ENCODE results near the gene CLCN6.
A peak's percentile ranks its signal among the peaks of the same experiment; 100 is the strongest.
"Not testable (repeated sequence)": the region's sequence is repeated elsewhere in the genome, so short reads cannot be mapped to it uniquely, and the experiment has no call there.

CLCN6 gene

DNA sequence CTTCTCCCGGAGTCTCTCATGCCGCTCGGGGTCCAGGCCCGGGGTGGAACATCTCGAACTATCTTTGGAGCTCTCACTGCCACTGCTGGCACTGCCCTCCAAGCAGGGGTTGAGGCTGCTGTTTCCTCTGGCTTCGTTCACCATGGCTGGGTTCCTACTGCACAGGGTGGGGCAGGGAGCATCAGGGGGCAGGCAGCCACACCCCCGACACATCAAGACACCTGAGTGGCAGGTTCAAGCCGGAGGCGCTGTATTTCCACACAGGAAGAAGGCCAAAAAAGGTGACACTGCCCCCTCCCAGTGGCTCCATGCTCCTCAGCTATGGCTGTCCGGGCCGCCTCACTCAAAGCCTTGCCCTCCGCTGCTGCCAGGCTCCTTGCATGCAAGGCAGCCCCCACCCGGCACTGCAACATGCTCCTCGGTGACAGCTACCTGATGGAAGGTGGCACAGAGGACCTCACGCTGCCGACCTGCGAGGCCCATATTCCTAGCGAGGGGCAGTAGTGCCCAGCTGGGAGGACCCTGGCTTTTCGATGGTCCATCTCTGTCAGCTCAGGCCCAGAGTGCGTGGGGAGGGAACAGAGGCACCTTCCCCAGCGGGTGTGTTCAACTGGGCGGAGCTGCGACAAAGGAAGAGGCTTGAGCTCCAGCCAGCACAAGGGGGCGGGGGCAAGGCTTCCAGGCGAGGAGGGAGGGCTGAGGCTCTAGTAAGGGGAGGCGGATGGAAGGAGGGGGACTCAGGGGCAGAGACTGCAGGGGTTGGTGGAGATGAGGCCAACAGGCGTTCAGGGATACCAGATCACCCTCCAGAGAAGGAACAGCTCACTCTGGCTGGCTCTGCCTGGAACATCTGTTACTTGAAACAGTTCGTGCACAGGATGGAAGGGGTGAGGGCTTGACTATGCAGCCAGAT lies 2.8 kb upstream of the CLCN6 start:
- TF ChIP-seq, protein P1, sequence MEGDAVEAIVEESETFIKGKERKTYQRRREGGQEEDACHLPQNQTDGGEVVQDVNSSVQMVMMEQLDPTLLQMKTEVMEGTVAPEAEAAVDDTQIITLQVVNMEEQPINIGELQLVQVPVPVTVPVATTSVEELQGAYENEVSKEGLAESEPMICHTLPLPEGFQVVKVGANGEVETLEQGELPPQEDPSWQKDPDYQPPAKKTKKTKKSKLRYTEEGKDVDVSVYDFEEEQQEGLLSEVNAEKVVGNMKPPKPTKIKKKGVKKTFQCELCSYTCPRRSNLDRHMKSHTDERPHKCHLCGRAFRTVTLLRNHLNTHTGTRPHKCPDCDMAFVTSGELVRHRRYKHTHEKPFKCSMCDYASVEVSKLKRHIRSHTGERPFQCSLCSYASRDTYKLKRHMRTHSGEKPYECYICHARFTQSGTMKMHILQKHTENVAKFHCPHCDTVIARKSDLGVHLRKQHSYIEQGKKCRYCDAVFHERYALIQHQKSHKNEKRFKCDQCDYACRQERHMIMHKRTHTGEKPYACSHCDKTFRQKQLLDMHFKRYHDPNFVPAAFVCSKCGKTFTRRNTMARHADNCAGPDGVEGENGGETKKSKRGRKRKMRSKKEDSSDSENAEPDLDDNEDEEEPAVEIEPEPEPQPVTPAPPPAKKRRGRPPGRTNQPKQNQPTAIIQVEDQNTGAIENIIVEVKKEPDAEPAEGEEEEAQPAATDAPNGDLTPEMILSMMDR (IDR thresholded peaks at IDR 0.05; ENCODE audit: insufficient read depth, low read length, missing control alignments), result no peak
- DNase-seq (ENCODE audit: low read depth, low spot score), result peak; percentile 83
- ChIA-PET CTCF (interaction anchor here (1.0 to 3.1 kb wide), 3 partner anchors 18 to 139 kb away, joined by 3 to 18 read pairs (median 4); partner anchors contain the start of gene FBXO6), POLR2A (interaction anchor here (0.7 to 2.1 kb wide), 5 partner anchors 9 to 110 kb away, joined by 3 to 17 read pairs (median 3); no protein-coding TSS in a partner anchor)
- peak overlapping the region; percentile 72 for H3K4me3 ChIP-seq (ENCODE audit: low read depth, low read length)

DNA sequence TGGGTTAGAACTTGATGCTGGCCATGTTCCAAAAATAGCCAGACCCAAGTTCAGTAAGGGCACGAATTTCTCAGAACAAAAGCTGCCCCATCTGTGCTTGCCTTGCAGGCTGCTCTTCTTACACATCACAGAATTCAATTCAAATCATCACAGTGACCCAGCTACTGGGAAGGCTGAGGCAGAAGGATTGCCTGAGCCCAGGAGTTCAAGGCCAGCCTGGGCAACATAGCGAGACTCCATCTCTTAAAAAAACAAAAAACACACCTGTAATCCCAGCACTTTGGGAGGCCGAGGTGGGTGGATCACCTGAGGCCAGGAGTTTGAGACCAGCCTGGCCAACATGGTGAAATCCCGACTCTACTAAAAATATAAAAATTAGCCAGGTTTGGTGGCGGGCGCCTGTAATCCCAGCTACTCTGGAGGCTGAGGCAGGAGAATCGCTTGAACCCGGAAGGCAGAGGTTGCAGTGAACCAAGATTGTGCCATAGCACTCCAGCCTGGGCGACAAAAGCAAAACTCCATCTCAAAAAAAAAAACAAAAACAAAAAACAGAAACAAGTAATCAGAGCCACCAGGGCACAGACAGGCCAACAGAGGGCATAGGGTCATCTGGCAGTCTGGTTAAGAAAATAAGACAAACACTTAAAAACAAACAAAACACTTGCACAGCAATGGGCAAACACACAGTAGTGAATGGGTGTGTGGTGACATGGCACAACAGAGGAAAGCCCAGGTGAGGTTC lies 1.9 kb upstream of the CLCN6 start:
- ChIA-PET POLR2A (interaction anchor here (0.5 to 2.1 kb wide), 4 partner anchors 10 to 1296 kb away, joined by 3 to 17 read pairs (median 6); no protein-coding TSS in a partner anchor), CTCF (interaction anchor here (1.0 to 3.1 kb wide), 3 partner anchors 19 to 139 kb away, joined by 3 to 18 read pairs (median 4); partner anchors contain the start of gene FBXO6)
- peak overlapping the region; percentile 72 for H3K4me3 ChIP-seq (ENCODE audit: low read depth, low read length)
- DNase-seq (ENCODE audit: low read depth, low spot score), result not testable (repeated sequence)

DNA sequence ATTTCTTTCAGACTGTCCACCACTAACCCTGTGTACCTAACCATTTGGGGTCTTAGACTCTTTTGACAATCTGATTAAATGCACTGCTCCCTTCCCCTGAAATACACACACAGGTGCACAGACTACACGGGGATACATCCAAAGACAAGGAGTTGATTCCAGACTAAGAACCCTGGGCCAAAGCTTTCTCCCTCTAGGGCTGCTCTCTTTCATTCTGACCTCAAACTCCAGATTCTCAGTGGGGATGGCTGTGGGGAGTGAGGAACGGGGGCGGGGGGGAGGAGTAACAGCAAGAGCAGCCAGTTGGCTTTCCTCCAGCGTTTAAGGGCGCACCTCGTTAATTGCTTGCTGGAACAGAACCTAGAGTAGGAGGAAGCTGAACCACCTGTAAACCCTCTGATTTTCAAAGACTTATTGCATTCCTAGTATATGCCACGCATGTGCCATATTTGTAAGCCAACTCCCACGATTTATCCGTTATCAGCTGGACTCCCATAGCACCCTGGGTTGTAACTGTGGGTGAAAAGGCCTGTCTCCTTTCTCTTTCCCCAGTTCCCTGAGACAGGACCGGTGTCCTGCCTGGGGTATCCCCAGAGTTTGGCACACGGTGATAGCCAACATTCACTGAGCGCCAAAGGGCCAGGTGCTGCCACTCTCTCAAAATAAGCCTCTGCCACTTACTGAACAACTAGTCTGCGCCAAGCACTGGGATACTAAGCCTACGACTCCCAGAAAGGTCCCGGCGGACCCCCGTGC lies 1.1 kb upstream of the CLCN6 start:
- H3K4me3 ChIP-seq (ENCODE audit: low read depth, low read length), result peak overlapping the region; percentile 76
- ChIA-PET CTCF (interaction anchor here (1.0 to 1.8 kb wide), 2 partner anchors 89 to 140 kb away, joined by 3 to 4 read pairs; partner anchors contain the start of gene FBXO6), POLR2A (interaction anchor here (0.5 kb wide), 1 partner anchor 1297 kb away, joined by 3 read pairs; no protein-coding TSS in a partner anchor)
- TF ChIP-seq, protein P1 (IDR thresholded peaks at IDR 0.05; ENCODE audit: insufficient read depth, low read length, missing control alignments), result no peak
- DNase-seq (ENCODE audit: low read depth, low spot score), result no peak

DNA sequence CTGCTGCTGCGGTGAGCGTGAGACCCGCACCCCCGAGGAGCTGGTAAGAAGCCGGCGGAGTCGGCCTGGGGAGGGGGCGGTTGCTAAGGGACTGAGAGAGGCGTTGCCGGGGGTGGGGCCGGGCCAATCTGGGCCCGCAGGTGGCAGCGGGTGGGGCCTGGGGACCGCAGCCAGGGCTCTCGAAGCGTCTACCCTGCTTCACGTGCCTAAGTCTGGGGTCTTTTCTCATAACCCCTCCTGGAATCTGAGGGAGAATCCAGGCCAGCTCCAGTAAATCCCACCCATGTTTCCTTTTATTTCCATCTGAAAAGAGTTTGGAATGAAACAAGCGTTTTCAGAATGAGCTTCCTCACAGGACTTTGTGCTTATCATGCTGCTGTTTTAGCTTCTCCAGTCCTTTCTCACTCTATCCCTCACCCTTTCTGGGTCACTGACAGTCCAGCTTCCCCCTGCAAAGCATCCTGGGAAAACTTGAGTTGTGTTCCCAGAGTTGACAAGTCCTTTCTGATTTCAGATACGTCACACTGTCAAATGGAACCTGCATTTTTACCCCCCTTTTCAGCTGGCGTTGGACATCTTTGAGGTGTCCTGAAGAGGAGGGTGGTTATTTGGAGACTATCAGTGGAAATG lies 431 bp downstream of the CLCN6 start:
- DNase-seq (ENCODE audit: low read depth, low spot score), result no peak
- TF ChIP-seq, protein P1 (IDR thresholded peaks at IDR 0.05; ENCODE audit: insufficient read depth, low read length, missing control alignments), result no peak
- peak overlapping the region; percentile 95 for H3K4me3 ChIP-seq (ENCODE audit: low read depth, low read length)
- CTCF ChIA-PET, result interaction anchor here (0.7 to 2.5 kb wide), 3 partner anchors 17 to 86 kb away, joined by 3 to 9 read pairs (median 3); no protein-coding TSS in a partner anchor
- POLR2A ChIA-PET, result interaction anchor here (0.9 to 1.6 kb wide), 4 partner anchors 17 to 103 kb away, joined by 3 to 12 read pairs (median 4); partner anchors contain the start of gene AGTRAP

DNA sequence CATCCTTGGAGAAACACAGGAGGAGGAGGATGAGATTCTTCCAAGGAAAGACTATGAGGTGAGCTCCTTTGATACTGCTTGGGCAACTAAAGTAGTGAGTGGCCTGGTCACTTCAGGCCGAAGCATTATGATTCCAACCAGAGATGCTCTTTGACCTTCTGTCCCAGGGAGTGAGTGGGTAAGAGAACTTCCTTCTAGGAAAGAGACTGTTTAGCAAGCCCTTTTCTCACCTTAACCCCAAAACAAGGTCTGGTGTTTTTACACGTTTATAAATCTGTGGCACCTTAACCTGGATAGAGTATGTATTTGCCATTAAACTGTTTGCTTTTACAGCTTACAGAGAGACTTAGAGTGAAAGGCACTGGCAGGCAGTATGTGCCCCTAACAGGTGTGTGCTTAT lies 1.1 kb downstream of the CLCN6 start:
- H3K4me3 ChIP-seq (ENCODE audit: low read depth, low read length), result peak overlapping the region; percentile 95
- no peak for DNase-seq (ENCODE audit: low read depth, low spot score)
- TF ChIP-seq, protein P1 (IDR thresholded peaks at IDR 0.05; ENCODE audit: insufficient read depth, low read length, missing control alignments), result no peak
- ChIA-PET POLR2A (interaction anchor here (0.9 to 1.6 kb wide), 3 partner anchors 71 to 103 kb away, joined by 3 to 12 read pairs (median 5); partner anchors contain the start of gene AGTRAP), CTCF (interaction anchor here (0.6 to 2.5 kb wide), 4 partner anchors 9 to 87 kb away, joined by 3 to 9 read pairs (median 3); no protein-coding TSS in a partner anchor)

Data from AG04449 (cell line).